CD4-positive, alpha-beta T cell treated with Interleukin-15 for 1 hour (primary cell): Measurements from ENCODE around the gene LRRC26.

Source experiments
- DNase-seq: peaks from one replicate; pipeline ENCODE4 v3.0.0-alpha.2; 2020

LRRC26 gene

GRCh38 chr9:137181680-137182079, 11.8 kb upstream of the LRRC26 start:
- no peak for DNase-seq

DNA sequence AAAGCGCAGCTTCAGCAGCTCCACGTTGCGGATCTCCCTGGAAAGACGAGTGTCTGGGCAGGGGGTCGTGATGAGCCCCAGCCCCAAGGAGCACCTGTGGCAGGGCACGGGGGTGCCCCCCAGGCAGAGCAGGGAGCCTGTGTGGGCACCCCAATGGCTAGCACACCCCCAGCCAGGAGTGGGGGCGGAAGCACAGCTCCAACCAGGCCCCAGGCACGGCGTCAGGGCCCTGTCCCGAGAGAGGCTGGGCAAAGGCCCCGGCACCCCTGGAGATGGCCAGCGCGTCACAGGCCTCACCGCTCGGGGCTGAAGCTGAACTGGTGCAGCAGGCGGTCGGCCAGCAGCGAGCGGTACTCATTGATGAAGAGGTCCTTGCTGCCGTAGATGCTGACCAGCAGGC, 10.6 kb upstream of the LRRC26 start:
- no peak for DNase-seq

DNA sequence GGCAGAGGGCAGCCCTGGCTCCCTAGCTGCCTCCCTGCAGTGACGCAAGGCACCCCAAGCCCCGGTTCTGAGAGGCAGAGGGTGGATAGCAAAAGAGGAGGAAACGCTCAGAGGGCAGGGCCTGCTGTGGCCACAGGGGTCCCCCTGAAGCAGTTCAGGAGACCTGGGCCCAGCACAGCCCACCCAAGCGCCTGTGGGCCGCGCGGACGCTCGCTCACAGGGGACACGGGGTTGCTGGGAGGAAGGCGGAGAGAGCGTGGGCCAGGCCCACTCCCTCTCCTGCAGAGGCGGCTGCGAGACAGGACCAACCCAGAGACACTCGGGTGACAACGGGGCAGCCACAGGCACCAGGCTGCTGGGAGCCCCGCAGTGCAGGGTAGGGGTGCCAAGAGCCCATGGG, 9.9 kb upstream of the LRRC26 start:
- DNase-seq, result no peak

DNA sequence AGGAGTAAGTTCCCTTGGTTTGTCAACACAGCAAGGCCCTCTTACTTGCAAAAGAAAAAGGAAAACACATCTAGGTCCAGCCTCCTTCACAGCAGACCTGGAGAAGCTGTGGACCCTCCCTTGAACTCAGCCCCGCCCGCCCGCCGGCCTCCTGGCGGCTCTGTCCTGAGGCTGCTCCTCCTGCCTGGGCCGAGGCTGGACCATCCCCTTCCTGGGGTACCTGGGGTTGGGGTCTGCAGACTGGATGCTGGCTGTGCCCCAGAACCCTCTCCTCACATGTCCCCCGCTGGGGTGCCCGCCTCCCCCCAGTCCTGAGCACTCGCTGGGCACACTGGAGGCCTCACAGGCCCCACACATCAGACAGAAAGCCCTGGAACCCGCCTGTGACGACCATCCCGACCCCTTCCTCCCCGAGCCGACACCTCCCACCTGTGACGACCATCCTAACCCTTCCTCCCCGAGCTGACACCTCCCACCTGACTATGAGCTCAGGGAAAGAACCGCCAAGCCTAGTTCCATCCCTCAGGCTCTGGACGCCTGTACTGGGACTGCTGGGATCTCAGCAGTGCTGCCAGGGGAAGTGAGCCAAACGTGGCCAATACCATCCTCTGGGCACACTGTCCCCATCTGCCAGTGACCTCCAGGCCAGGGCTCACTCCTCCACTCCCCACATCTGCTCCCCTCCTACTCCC, 9.2 kb upstream of the LRRC26 start:
- DNase-seq, result no peak

DNA sequence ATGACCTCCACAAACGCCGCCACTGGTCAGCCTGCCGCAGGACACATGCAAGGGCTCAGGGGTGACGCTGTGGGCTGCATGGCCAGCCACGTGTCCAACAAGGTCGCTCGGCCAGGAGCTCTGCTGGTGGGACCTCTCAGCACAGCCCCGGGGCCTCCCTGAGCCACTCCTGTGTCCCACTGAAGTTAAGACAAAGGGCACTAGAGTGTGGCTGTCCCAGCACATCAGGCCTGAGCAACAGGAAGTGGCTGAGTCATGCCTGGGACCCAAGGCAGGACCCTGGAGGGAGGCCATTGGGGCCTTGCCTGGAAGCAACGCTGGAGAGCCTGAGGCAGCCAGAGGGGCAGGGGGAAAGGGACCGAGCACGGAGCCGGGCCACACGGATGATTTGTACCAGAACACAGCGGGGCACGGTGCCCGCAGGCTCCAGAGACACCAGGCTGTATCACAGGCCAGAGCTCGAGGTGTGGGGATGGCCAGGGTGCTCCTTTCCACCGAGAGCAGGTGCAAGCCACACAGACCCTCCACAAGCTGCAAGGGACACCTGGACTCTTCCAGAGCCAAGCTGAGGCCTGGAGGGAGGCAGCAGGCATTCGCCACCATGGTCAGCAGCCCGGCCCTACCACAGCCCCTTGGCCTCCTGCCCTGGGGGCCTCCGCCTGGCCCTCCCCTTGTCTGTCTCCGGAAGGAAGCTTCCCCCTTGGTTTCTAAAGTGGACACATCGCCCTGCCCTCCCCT, 8.5 kb upstream of the LRRC26 start:
- no peak for DNase-seq

DNA sequence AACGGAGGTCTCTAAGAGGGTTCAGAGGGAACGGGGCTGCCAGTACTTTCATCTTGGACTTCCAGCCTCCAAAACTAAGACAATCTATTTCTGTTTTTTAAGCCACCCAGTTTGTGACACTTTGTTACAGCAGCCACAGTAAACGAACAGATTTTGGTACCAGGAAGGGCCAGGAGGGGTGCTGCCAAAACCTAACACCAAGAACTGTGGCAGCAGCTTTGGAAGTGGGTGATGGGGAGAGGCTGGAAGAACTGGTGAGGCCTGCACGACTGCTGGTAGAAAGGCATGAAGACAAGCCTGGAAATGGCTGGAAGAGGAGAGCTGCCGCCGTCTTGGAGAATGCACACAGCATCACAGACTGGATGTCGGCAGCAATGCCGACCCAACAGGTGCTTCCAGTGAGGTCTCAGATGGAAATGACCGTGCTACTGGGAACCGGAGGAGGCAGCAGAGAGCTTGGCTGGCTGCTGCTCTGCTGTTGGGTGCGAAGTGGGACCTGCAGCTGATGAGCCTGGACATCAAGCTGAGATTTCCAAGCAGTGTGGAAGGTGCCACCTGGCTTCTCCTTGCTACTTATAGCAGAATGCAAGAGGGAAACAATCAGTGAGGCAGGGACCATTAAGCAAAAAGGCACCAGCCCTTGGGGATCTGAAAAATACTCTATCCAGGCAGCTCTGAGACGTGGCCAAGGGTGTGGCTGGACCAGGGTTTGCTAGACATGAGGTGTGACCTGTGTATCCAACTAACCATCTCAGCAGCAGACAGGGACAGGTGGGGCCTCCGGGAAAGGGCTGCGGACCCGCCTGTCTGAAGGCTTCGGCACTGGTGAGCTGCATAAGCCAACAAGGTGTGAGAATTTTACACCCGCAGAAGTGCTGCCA, 6.7 kb upstream of the LRRC26 start:
- no peak for DNase-seq

- DNase-seq, result no peak
These were observed 5.6 kb upstream of the LRRC26 start for GRCh38 chr9:137175345-137175961.

- DNase-seq, result no peak
These were observed 5.0 kb upstream of the LRRC26 start for GRCh38 chr9:137174722-137175293.

DNA sequence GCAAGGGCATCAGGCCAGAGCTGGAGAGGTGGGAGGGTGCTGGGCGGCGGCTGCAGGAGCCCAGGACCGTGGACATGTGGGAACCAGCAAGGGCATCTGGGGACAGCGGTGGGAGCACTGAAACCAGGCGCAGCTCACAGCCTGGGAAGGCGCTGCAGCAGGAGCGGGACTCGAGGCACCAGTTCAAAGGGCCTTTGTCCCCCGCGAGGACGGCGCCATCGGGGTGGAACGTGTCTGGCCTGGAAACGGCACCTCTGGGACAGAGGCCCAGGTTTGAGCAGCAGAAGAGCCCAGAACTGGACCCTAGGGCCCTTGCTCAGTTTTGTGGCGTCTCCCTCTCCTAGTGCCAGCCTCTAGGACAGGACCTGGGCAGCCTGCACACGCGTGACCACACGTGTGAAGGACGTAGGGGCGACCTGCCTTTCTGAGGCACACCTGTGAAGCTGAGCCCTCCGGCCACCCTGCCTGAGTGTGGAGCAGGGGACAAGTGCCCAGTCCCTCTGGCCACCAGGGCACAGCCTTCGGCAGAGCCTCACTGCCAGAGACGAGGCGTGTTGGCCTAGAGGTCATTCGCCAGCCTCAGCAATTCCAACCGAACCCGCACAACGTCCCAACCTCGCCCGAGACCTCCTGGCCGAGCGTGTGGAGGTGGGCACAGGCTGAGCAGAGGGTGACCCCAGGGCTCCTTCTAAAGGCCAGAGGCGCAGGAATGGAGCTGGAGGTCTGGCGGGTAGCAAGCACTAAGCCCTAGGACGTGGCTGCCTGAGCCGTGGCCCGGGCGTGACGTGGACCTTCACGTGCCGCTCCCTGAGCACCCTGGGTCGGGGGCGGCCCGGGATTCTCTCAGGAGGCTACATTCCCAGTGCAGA, 4.2 kb upstream of the LRRC26 start:
- no peak for DNase-seq

DNA sequence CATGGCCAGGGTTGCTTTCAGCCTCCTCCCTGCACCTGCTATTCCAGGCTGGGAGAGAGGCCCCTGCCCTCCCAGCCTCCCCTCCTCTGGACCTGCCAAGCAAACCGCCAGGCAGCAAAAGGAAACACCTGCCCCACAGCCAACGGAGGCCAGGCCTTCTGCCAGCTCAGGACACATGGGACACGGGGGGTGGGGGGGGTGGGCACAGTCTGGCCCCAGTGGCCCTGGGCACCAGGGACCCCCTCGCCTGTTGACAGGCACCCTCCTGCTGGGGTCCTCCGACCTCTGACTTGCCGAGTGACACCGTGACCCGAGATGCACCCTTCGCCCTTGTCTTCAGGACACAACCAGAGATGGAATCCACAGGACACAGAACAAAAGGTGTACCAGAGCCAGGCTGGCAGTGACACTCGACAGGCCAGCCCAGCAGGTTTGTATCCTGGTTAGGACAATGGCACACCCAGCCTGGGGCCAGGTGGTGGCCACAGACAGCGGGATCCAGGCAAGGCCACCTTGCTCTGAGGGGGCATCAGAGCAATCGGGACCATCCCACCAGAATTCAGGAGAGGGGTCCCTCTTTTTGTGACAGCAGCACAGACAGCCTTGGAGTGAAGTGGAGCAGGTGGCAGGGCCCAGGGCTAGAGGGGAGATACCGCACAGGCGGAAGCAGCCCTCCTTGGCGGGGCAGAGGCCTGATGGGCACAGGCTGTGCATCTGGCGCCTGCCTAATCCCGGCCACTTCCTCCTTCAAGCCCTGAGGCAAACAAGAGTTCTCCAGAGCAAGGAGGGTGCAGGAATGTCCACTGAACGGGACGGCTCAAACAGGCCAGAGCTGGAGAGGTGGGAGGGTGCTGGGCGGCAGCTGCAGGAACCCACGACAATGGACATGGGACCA, 3.3 kb upstream of the LRRC26 start:
- DNase-seq, result no peak

DNA sequence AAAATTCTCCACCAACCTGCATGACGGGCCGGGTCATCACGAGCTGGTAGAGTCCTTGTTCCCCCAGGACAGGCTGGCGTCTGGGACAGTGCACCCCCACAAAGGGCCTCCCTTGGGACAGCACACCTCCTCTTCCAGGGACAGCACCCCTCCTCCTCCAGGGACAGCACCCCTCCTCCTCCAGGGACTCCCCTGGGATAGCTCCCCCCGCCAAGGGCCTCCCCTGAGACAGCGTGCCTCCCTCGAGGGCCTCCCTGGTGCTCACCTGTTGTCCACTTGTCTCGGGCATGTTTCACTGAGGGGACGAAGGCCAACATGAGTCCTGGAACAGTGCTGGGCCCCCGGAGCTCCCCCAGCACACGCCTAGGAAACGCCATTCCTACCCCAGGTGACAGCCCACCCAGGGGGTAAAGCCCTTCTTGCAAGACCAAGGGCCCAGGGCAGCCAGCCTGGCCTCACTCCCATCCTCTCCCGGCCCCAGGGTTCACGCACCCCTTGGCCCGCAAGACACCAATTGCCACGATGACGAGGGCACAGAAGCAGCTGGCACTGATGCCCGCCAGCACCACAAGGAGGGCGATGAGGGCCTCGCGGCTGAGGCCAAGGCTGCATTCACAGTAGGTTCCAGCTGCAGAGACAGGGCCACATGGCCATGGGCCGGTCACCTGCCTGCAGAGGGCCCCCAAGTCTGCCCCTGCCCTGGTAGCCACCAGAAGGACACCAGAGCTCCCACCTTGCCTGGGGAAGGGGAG, 1.5 kb upstream of the LRRC26 start:
- no peak for DNase-seq

GRCh38 chr9:137170486-137171148, 766 bp upstream of the LRRC26 start:
- DNase-seq, result no peak

- DNase-seq, result no peak
These were observed 671 bp downstream of the LRRC26 start for GRCh38 chr9:137168904-137169856.

DNA sequence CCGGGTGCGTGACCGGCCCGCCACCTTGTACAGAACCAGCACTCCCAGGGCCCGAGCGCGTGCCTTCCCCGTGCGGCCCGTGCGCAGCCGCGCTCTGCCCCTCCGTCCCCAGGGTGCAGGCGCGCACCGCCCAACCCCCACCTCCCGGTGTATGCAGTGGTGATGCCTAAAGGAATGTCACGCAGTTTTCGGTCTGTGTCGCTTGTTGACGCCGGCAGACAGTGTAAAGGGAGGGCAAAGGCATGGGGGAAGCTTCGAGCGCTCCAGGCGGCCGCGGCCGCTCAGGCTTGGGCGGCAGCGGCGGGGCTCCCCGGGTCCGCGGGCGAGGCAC, 1.3 kb downstream of the LRRC26 start:
- no peak for DNase-seq

DNA sequence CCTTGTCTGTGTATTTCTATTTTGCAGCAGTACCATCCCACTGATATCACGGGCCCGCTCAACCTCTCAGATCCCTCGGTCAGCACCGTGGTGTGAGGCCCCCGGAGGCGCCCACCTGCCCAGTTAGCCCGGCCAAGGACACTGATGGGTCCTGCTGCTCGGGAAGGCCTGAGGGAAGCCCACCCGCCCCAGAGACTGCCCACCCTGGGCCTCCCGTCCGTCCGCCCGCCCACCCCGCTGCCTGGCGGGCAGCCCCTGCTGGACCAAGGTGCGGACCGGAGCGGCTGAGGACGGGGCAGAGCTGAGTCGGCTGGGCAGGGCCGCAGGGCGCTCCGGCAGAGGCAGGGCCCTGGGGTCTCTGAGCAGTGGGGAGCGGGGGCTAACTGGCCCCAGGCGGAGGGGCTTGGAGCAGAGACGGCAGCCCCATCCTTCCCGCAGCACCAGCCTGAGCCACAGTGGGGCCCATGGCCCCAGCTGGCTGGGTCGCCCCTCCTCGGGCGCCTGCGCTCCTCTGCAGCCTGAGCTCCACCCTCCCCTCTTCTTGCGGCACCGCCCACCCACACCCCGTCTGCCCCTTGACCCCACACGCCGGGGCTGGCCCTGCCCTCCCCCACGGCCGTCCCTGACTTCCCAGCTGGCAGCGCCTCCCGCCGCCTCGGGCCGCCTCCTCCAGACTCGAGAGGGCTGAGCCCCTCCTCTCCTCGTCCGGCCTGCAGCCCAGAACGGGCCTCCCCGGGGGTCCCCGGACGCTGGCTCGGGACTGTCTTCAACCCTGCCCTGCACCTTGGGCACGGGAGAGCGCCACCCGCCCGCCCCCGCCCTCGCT, 1.9 kb downstream of the LRRC26 start:
- DNase-seq, result no peak

DNA sequence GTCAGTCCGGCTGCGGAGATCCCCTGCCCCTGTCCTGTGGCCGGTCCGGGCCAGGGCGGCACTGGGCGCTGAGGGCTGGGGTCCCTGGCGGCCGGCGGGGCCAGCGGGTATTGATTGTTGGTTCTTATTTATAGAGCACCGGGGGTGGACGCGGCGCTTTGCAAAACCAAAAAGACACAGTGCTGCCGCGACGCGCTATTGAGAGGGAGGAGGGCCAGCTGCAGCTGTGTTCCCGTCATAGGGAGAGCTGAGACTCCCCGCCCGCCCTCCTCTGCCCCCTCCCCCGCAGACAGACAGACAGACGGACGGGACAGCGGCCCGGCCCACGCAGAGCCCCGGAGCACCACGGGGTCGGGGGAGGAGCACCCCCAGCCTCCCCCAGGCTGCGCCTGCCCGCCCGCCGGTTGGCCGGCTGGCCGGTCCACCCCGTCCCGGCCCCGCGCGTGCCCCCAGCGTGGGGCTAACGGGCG, 2.5 kb downstream of the LRRC26 start:
- no peak for DNase-seq
